OCI-LY1 (cell line): ENCODE measurements around the gene PI4K2B.

ENCODE experiments used
- H2AFZ ChIP-seq: fragments of 200-600 bp; sonication (generic), shearing (Covaris generic); 2 replicates; pipeline ENCODE4 v1.6.0; 2014; ENCODE audit warnings: antibody characterized with exemption, mild to moderate bottlenecking, low read length
- H3F3A ChIP-seq: fragments of 200-600 bp; sonication (generic), shearing (Covaris generic); 2 replicates; pipeline ENCODE4 v1.6.0; 2014; ENCODE audit warnings: mild to moderate bottlenecking, antibody characterized with exemption, low read length, moderate library complexity; ENCODE audit not compliant: insufficient read depth
- H3K27ac ChIP-seq: fragments of 200-600 bp; sonication (generic); 2 replicates; pipeline ENCODE4 v1.5.1; 2014; ENCODE audit warnings: low read length, mixed run types, mild to moderate bottlenecking, low read depth; ENCODE audit not compliant: poor library complexity, severe bottlenecking
- H3K27me3 ChIP-seq: fragments of 200-600 bp; sonication (generic); 2 replicates; pipeline ENCODE4 v1.6.0; 2014; ENCODE audit warnings: antibody characterized with exemption, mild to moderate bottlenecking, low read length, moderate library complexity; ENCODE audit not compliant: insufficient read depth
- H3K36me3 ChIP-seq: fragments of 200-600 bp; sonication (generic); 2 replicates; pipeline ENCODE4 v1.6.1; 2014; ENCODE audit warnings: mild to moderate bottlenecking, antibody characterized with exemption, low read length, moderate library complexity, mixed read lengths; ENCODE audit not compliant: insufficient read depth
- H3K4me1 ChIP-seq: fragments of 200-600 bp; sonication (generic); 2 replicates; pipeline ENCODE4 v1.5.1; 2014; ENCODE audit warnings: mild to moderate bottlenecking, low read length, moderate library complexity; ENCODE audit not compliant: insufficient read depth, severe bottlenecking
- H3K4me2 ChIP-seq: fragments of 200-600 bp; sonication (generic), shearing (Covaris generic); 2 replicates; pipeline ENCODE4 v1.6.1; 2014; ENCODE audit warnings: low read length
- H3K4me3 ChIP-seq: fragments of 200-600 bp; sonication (generic); 2 replicates; pipeline ENCODE4 v1.5.1; 2014; ENCODE audit warnings: low read length, low read depth, mild to moderate bottlenecking, mixed read lengths; ENCODE audit not compliant: poor library complexity, severe bottlenecking
- H3K79me2 ChIP-seq: fragments of 200-600 bp; shearing (Covaris generic); 2 replicates; pipeline ENCODE4 v1.6.1; 2016; ENCODE audit warnings: mixed run types, low read length, mixed read lengths; ENCODE audit not compliant: insufficient read depth
- H3K9ac ChIP-seq: fragments of 200-600 bp; sonication (generic), shearing (Covaris generic); 2 replicates; pipeline ENCODE4 v1.6.1; 2014; ENCODE audit warnings: mild to moderate bottlenecking, low read length, mixed read lengths
- H3K9me2 ChIP-seq: fragments of 200-600 bp; sonication (generic), shearing (Covaris generic); 2 replicates; pipeline ENCODE4 v1.6.1; 2014; ENCODE audit warnings: low read depth, mild to moderate bottlenecking, low read length, mixed read lengths
- H3K9me3 ChIP-seq: fragments of 200-600 bp; shearing (Covaris generic); 2 replicates; pipeline ENCODE4 v1.6.1; 2014; ENCODE audit warnings: low read length, mixed read lengths
- H4K20me1 ChIP-seq: fragments of 200-600 bp; sonication (generic), shearing (Covaris generic); 2 replicates; pipeline ENCODE4 v1.6.0; 2016; ENCODE audit warnings: mild to moderate bottlenecking, low read length; ENCODE audit not compliant: insufficient read depth
- EZH2 ChIP-seq: fragments of 200-600 bp; sonication (generic), shearing (Covaris generic); IDR thresholded peaks from 2 replicates; pipeline ENCODE4 v1.8.0; 2017; ENCODE audit warnings: borderline replicate concordance, mixed run types, mild to moderate bottlenecking, antibody characterized with exemption, low read length, moderate library complexity, mixed read lengths
- TF ChIP-seq, protein P1 (sequence below): fragments of 200-600 bp; sonication (generic), shearing (Covaris generic); IDR thresholded peaks from 2 replicates; pipeline ENCODE4 v1.5.1; 2017; ENCODE audit warnings: mild to moderate bottlenecking, antibody characterized with exemption, low read length, moderate library complexity, mixed read lengths

The PI4K2B gene

GRCh38 chr4:25291158-25291733 is 57.4 kb downstream of the PI4K2B start:
- Histone ChIP-seq H3K9me3 (no peaks in the 10 kb centered on the region), H3K9me2 (no peaks in the 10 kb centered on the region), H3K9ac (no peak overlapping the region), H3K27me3 (no peaks in the 10 kb centered on the region), H4K20me1 (no peaks in the 10 kb centered on the region), H3K4me3 (no peak overlapping the region), H3K4me2 (no peak overlapping the region), H3K27ac (no peak overlapping the region), H3F3A (no peaks in the 10 kb centered on the region), H2AFZ (no peak overlapping the region), H3K4me1 (no peaks in the 10 kb centered on the region), H3K79me2 (no peaks in the 10 kb centered on the region), H3K36me3 (no peaks in the 10 kb centered on the region)
- TF ChIP-seq, protein P1, sequence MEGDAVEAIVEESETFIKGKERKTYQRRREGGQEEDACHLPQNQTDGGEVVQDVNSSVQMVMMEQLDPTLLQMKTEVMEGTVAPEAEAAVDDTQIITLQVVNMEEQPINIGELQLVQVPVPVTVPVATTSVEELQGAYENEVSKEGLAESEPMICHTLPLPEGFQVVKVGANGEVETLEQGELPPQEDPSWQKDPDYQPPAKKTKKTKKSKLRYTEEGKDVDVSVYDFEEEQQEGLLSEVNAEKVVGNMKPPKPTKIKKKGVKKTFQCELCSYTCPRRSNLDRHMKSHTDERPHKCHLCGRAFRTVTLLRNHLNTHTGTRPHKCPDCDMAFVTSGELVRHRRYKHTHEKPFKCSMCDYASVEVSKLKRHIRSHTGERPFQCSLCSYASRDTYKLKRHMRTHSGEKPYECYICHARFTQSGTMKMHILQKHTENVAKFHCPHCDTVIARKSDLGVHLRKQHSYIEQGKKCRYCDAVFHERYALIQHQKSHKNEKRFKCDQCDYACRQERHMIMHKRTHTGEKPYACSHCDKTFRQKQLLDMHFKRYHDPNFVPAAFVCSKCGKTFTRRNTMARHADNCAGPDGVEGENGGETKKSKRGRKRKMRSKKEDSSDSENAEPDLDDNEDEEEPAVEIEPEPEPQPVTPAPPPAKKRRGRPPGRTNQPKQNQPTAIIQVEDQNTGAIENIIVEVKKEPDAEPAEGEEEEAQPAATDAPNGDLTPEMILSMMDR: no peak
- no peak for TF ChIP-seq EZH2

GRCh38 chr4:25297528-25298242 is 63.9 kb downstream of the PI4K2B start:
- no peaks in the 10 kb centered on the region for H3F3A ChIP-seq
- H3K27me3 ChIP-seq: no peaks in the 10 kb centered on the region
- no peak overlapping the region for H3K27ac ChIP-seq
- no peaks in the 10 kb centered on the region for H4K20me1 ChIP-seq
- H3K4me3 ChIP-seq: no peak overlapping the region
- no peaks in the 10 kb centered on the region for H3K9me2 ChIP-seq
- no peak overlapping the region for H2AFZ ChIP-seq
- H3K9ac ChIP-seq: no peak overlapping the region
- H3K4me2 ChIP-seq: no peak overlapping the region
- H3K4me1 ChIP-seq: no peaks in the 10 kb centered on the region
- no peaks in the 10 kb centered on the region for H3K79me2 ChIP-seq
- no peak for TF ChIP-seq EZH2
- TF ChIP-seq, protein P1: no peak
- H3K36me3 ChIP-seq: no peaks in the 10 kb centered on the region
- no peaks in the 10 kb centered on the region for H3K9me3 ChIP-seq

DNA sequence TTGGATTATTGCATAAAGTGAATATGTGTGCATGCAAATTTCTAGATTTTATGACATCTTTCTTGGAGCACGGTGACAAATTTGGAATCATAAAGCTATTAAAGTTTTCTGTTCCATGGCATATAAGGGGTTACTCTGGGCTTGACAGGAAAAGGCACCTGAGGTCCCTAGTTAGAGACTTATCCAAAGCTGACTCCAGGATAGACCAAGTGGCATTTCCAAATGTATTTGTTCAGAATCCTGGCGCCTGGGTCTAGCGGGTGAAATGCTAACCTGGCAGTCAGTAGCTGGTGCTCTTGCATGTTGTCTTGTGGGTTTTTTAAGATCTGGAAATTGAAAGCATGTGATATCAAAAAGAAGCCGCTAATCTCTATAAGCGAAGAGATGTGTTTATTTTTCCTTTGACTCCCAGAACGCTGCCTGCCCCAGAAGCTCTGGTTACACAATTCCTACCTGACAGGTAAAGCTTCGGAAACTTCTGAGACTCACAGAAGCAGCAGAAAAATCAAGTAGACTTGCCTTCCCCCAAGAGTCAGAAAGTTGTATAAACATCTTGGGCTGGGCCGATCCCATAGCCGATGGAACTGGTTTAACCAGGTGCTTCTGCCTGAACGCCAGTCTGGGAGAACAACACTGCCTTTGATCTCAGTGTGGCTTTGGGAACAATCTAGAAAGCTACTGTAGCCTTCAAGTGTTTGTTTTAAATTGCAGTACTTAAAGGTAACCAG is 65.8 kb downstream of the PI4K2B start:
- no peaks in the 10 kb centered on the region for H3K36me3 ChIP-seq
- H2AFZ ChIP-seq: no peak overlapping the region
- no peaks in the 10 kb centered on the region for H3K27me3 ChIP-seq
- H3F3A ChIP-seq: no peaks in the 10 kb centered on the region
- H3K9me2 ChIP-seq: no peaks in the 10 kb centered on the region
- no peaks in the 10 kb centered on the region for H4K20me1 ChIP-seq
- no peak for TF ChIP-seq EZH2
- TF ChIP-seq, protein P1: no peak
- H3K4me3 ChIP-seq: no peak overlapping the region
- no peak overlapping the region for H3K4me2 ChIP-seq
- H3K4me1 ChIP-seq: no peaks in the 10 kb centered on the region
- H3K9me3 ChIP-seq: no peaks in the 10 kb centered on the region
- no peak overlapping the region for H3K9ac ChIP-seq
- no peak overlapping the region for H3K27ac ChIP-seq
- no peaks in the 10 kb centered on the region for H3K79me2 ChIP-seq
